Lung microvascular endothelial cell (primary cell): Measurements from ENCODE around the gene CEP250. TPM values are rescaled to one million over a fixed set of nuclear protein-coding genes. Genes with fewer than 3 reads are reported as not detected.
"Not testable (repeated sequence)": the region's sequence is repeated elsewhere in the genome, so short reads cannot be mapped to it uniquely, and the experiment has no call there.

Experiments
- DNase-seq, 2 donors: peaks; one replicate each; pipeline versions ENCODE4 v3.0.0 to v3.0.0-alpha.2; 2010; ENCODE audit warnings: low read depth in 2 of 2
- total RNA-seq: library from RNA; depleted of rRNA; stranded (reverse); fragments of >200 nt; gene quantifications from 2 replicates; pipeline ENCODE4 v1.2.1, GENCODE V29; 2014

The CEP250 gene
- total RNA-seq, 1 donor from 2014 or later: 6.2 TPM

GRCh38 chr20:35518955-35519354, 63.6 kb downstream of the CEP250 start:
- no peak for DNase-seq

GRCh38 chr20:35523298-35523888, 68.0 kb downstream of the CEP250 start:
- DNase-seq: no peak

- no peak for DNase-seq
These were observed 70.2 kb downstream of the CEP250 start for GRCh38 chr20:35525639-35526038.

DNA sequence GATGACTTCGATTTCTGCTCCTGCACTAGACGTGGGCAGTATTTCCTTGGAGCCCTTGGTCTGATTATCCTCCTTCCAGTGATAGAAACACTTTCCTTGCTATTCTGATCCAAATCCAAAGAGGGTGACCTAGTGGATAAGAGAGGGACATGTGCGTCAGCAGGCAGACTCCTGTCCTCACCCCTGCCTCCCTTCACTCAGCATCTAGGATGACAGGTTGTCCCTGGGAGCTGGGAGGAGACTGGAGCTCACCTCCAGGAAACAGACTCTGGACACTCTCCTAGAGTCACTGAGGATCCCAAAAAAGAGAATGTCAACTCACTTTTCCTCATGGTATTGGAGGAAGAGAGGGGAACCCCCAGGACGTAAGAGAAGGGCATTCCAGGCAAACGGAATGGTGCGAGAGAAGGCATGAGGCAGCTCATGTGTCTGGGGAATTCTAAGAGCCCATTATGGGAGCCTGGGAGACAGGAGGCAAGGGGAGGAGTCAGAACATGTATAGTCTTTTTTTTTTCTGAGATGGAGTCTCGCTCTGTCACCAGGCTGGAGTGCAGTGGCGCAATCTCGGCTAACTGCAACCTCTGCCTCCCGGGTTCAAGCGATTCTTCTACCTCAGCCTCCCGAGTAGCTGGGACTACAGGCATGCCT, 71.8 kb downstream of the CEP250 start:
- no peak for DNase-seq

GRCh38 chr20:35529552-35529951, 74.2 kb downstream of the CEP250 start, which contains the start of gene C20orf173:
Gene C20orf173, minus strand, starts transcription at chr20:35529652. Its CDS starts 279 bp downstream, at chr20:35529373.
- DNase-seq: no peak

GRCh38 chr20:35539756-35540212, 84.4 kb downstream of the CEP250 start:
- peak in 1 of 2 donors; percentile 10 for DNase-seq

DNA sequence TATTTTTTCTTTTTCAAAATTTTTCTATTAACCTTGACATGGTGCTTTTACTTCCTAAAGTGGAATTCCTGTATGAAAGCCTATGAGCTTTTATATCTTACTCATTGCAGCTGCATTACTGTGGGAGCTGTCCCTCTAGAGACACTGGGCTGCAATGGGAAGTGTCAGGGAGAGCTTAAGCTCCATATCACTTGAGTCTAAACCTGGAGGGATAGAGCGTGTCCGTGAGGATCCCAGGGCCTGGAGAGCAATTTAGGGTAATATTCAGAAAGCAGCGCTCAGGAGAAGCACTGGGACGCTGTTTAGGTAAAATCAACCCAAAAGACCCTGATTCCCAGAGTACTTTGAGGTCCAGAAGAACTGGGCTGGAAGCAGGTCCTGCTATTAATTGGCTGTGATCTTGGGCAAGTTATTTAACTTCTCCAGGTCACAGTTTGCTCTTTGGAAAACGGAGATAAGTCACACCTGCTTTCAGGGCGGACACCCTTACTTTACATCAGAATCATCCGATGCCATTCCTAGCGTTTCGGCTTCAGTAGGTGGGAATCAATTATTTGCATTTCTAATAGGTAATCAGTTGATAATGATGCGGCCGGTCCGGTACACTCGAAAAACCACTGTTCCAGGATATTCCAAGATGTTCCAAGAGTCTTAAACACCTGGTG, 85.9 kb downstream of the CEP250 start:
- no peak for DNase-seq

GRCh38 chr20:35541783-35542662, 86.6 kb downstream of the CEP250 start, which contains the start of gene ERGIC3:
Gene ERGIC3, plus strand, starts transcription at chr20:35542078. Its CDS starts 20 bp downstream, at chr20:35542098.
- peak; percentile 94 to 96 for DNase-seq

DNA sequence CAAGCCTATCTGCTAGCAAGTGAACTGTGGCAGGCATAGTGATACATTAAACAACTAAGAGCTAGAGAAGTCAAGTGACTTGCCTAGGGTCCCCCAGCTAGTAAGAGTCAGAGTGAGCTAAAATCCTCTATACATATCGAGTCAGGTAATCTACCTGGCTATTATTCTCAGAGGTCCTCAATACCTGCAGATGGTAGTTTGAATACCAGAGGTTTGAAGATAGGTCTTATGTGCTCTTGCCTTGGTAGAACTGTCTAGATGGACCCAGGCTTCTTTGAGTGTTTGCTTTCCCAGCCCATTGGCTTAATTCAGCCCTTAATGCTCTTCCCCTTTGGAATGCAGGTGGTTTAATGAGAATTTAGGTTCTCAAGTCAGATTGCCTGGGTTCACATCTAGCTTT, 87.6 kb downstream of the CEP250 start:
- no peak for DNase-seq

- no peak for DNase-seq
These were observed 89.0 kb downstream of the CEP250 start for GRCh38 chr20:35544436-35544835.

DNA sequence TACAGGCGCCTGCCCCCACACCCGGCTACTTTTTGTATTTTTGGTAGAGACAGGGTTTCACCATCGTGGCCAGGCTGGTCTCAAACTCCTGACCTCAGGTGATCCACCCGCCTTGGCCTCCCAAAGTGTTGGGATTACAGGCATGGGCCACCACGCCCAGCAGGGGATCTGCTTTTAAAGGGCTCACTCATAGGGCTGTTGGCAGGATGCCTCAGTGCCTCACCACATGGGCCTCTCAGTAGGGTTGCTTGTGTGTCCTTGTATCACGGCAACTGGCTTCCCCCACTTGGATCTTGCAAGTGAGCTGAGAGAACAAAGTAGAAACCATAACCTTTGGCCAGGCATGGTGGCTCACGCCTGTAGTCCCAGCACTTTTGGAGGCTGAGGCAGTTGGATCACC, 89.5 kb downstream of the CEP250 start:
- DNase-seq: not testable (repeated sequence)

DNA sequence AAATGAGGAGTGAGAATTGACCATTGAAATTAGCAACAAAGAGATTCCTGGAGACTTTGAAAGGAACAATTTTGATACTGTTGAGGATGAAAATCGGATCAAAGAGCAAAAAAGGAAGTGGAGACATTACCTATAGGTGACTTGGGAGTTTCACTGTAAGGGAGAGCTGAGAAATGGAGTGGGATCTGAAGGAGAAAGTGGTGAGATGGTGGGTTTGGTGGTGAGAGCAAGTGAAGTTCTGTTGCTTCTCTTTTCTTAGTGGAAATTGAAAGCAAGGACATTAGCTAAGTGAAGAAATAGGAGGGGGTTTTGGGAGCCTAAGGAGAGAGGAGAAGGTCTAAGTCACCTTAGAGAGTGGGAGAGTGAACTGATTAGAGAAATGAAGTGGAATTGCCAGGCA, 90.7 kb downstream of the CEP250 start:
- DNase-seq: no peak

DNA sequence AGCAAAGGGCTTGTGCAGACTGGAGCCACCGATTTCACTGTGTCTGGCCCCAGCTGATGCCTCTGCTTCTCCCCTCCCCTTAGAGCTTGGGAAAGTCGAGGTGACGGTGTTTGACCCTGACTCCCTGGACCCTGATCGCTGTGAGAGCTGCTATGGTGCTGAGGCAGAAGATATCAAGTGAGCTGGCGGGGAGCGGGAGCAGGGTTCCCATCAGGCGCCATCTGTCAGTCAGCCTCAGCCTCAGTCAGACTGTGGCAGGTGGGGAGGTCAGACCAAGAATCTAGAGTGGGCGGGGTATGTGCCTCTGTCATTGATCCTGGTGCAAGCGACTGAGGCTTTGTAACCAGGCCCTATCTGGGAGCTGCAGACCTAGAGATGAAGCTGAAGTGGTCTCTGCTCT, 91.9 kb downstream of the CEP250 start:
- no peak for DNase-seq

DNA sequence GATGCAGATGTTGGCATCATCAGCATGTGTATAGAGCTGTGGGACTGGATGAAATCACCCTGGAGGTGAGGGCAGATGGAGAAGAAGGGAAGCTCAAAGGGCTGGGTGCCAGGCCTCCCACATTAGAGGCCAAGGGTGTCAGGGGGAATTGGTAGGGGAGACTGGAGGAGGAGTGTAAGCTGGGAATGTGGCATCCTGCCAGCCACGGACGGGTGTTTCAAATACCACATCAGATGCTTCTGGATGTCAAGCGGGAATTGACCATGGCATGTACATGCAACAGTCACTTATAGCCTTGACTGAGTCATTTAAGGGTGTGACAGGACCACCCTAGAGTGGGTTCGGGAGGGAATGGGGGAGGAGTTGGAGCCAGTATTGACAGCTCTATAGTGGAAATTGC, 96.1 kb downstream of the CEP250 start:
- no peak for DNase-seq

DNA sequence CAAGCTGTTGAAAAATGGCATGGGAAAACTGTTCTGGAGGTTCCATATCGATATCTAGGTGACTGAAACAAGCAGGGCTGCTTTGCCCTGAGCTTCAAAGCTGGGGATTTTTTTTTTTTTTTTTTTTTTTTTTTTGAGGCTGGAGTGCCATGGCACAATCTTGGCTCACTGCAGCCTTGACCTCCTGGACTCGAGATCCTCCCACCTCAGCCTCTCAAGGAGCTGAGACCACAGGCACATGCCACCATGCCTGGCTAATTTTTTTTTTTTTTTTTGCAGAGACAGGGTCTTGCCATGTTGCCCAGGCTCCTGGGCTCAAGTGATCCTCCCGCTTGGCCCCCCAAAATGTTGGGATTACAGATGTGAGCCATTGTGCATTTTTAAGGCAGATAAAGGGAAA, 97.5 kb downstream of the CEP250 start:
- no peak for DNase-seq

DNA sequence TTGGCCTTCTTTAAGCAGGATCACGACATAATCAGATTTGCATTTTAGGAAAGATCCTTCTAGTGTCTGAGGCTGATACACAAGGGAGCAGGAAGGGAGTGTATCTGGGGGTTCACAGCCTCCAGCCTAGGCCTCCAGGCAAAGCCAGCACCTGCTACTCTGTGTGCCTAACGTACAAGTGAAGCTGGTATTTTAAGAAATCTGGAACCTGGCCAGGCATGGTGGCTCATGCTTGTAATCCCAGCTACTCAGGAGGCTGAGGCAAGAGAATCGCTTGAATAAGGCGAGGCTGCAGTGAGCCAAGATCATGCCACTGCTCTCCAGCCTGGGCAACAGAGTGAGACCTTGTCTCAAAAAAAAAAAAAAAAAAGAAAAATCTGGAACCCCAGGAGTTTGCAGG, 100.1 kb downstream of the CEP250 start:
- not testable (repeated sequence) for DNase-seq

DNA sequence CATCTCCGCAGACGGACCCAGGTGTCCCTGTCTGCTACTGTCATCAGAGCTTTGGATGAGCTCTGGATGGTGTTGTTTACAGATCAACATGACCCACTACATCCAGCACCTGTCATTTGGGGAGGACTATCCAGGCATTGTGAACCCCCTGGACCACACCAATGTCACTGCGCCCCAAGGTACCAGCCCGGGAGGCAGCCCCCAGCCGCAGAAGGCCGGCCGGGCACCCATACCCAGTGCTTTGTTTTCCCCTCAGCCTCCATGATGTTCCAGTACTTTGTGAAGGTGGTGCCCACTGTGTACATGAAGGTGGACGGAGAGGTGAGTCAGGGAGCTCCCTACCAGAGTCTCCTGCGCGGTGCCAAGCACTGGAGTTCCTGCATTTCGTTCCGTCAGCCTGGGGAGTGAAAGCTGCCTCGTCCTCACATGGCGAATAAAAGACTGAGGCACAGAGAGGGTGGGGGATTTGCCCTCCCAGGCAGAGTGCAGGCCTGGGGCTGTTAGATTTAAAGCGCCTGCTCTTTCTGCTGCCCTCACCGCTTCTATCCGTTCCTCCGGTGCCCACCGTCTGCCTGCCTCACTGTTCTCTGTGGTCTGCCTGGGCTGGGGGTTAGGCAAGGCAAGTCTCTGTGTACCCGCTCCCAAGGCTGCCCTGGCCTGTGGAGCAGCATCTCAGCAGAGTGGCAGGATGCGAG, 100.7 kb downstream of the CEP250 start:
- no peak for DNase-seq

GRCh38 chr20:35556871-35557270, 101.5 kb downstream of the CEP250 start:
- no peak for DNase-seq

GRCh38 chr20:35558451-35558850, 103.1 kb downstream of the CEP250 start:
- DNase-seq: no peak

GRCh38 chr20:35559042-35559693, 103.8 kb downstream of the CEP250 start:
- DNase-seq: no peak
